Mammary epithelial cell (primary cell): ENCODE measurements around the gene NFAT5.

Source experiments
- EZH2 ChIP-seq: IDR thresholded peaks from 2 replicates; pipeline ENCODE4 v1.6.1; 2012; ENCODE audit warnings: low read length, inconsistent platforms, borderline replicate concordance
- TF ChIP-seq, protein P1 (sequence below), 2 donors: IDR thresholded peaks in 1 of 2; conservative IDR thresholded peaks in 1 of 2; 2 replicates each; pipeline ENCODE4 v1.5.1; 2011 to 2012; ENCODE audit warnings: inconsistent platforms in 2 of 2, low read length in 2 of 2, mild to moderate bottlenecking in 2 of 2, control low read depth in 1 of 2, low read depth in 1 of 2; ENCODE audit not compliant: insufficient read depth in 1 of 2; ENCODE audit errors: extremely low read depth in 1 of 2

DNA sequence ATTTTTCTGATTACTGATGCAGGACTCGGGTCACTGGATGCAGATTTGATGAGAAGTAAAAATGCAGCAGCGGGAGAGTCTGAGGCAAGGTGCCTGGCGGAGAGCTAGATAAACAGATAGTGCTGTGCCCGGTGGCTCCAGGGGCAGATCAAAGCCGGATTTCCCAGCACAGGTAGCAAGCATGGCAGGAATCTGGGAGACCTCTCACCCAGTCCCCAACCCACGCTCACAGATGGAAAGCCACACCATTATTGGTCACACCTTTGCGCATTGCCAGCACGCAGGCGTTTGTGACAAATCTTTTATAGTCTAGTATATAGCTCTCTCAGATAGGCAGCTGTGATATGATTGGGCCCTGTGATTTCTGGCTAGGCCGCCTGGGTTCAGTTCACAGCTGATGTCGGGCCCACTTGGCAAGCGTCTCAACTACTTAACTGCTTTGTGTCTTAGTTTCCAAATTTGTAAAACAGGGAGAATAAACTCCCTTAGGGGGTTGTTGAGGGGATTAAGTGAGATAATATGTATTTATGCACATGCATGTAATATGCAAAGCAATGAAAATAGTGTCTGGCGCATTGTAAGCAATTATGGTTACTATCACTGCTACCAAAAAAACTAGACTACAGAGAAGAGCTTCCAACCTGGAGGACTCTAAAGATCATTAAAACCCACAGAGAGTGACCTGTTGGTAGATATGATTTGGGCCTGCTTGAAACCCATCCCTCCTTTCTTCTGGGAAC, 42.0 kb upstream of the NFAT5 start:
- TF ChIP-seq, protein P1, sequence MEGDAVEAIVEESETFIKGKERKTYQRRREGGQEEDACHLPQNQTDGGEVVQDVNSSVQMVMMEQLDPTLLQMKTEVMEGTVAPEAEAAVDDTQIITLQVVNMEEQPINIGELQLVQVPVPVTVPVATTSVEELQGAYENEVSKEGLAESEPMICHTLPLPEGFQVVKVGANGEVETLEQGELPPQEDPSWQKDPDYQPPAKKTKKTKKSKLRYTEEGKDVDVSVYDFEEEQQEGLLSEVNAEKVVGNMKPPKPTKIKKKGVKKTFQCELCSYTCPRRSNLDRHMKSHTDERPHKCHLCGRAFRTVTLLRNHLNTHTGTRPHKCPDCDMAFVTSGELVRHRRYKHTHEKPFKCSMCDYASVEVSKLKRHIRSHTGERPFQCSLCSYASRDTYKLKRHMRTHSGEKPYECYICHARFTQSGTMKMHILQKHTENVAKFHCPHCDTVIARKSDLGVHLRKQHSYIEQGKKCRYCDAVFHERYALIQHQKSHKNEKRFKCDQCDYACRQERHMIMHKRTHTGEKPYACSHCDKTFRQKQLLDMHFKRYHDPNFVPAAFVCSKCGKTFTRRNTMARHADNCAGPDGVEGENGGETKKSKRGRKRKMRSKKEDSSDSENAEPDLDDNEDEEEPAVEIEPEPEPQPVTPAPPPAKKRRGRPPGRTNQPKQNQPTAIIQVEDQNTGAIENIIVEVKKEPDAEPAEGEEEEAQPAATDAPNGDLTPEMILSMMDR (conservative IDR thresholded peaks at IDR 0.05 in 1 of 2, IDR thresholded peaks at IDR 0.05 in 1 of 2; ENCODE audit: extremely low read depth in 1 of 2, insufficient read depth in 1 of 2, low read depth in 1 of 2, low read length in 2 of 2) = no peak
- TF ChIP-seq EZH2 = no peak
